HuH-7 (cell line): ENCODE results near the gene NKD1.

ENCODE experiments used
- DNase-seq: peaks from one replicate; pipeline ENCODE4 v3.0.0; 2011; ENCODE audit warnings: low spot score

NKD1 gene

DNA sequence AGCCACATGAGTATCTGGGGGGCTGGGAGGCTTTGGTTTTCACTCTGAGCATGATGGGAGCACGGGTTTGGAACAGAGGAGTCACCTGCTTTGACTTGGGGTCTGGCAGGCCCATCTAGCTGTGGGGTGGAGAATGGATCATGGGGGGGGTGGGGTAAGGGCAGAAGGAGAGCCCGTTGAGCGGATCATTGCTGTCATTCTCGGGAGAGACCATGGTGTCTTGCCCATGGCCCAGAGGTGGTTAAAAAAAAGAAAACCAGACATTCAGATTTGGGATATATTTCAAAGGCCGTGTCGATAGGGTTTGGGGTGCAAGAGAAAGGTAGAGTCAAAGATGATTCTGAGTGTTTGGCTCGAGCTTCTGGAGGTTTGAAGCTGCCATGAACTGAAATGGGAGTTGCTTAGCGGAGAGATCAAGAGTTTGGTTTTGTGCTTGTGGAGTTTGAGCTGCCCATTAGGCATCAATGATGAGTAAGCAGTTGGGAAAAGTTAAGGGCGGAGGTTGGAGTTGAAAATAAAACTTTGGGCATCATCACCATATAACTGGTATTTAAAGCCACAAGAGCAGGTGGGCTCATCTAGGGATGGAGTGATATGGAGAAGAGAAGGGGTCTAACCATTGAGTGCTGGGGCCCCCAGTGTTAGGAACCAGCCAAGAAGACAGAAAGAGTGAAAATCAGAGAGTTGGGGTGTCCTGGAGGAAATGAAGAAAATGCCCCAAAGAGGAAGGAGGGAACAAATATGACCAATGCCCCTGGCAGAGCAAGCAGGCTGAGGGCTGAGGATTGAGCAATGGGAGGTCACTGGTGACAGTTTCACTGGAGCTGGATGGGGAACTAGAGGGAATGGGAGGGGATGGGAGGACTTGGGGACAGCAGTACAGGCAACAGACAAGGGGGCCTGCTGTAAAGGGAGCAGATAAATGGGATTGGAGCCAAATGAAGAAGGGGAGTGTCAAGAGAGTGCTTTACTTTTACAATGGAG, 147.1 kb downstream of the NKD1 start:
- DNase-seq: no peak

DNA sequence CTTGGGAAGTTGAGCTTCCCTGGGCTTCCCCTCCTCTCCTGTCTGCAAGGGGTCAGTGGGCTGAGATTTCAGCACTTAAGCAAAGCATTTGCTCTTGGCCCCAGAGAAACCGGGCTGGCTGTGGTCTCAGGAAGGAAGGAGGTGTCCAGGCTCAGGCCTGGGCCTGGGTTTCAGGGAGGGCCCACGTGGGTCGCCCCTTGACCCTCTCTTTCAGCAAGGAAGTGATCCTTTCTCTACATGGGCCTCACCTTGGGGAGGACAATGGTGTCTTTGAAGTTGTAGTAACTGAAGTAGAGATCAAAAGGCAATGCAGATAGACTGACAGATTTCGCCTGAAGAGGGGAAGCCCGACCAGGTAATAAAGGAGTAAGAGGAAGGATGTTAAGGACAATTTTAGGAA, 147.9 kb downstream of the NKD1 start:
- DNase-seq: no peak

DNA sequence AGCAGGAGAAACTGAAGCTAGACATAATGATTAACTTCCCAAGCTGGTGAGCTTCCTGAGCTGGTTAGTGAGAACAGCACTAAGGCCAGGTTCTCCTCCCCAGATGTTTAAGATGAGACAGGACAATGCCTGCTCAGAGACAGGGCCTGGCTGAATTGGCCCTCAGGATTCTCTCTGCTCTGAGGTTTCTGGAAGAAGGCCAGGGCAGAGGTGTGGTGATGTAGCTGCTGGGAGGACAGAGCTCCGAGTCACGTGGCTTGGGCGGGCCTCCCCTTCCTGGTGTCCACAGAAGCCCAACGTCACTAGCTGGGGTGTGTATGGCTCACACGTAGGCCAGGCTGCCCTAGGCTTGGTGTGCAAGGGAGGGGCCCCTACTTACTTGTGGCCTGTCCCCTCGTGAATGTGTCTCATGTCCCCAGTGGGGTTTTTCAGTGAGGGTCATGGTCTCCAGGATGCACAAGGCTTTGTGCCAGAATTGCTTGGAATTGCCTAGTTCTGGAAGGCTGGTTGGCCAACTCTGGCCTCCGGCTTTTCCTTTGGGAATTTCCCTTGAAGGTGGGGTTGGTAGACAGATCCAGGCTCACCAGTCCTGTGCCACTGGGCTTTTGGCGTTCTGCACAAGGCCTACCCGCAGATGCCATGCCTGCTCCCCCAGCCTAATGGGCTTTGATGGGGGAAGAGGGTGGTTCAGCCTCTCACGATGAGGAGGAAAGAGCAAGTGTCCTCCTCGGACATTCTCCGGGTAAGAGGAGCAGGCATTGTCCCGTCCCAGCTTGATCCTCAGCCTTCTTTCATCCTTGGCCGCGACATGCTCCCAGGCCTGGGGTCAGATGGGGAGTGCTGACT, 148.6 kb downstream of the NKD1 start:
- DNase-seq: no peak

DNA sequence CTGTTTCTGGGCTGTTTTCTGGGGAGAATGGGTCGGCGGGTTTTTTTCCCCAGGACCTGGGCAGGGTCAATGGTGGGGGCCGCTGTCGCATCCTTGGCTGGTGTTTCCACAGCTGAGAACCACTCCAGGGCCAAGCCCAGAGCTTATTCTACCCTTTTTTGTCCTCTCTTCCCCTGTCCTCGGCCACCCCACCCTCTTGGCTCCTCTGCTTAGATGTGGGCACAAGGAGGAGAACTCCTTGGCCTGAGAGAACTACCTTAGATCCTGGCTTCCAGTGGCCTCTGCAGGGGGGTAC, 149.2 kb downstream of the NKD1 start:
- no peak for DNase-seq

DNA sequence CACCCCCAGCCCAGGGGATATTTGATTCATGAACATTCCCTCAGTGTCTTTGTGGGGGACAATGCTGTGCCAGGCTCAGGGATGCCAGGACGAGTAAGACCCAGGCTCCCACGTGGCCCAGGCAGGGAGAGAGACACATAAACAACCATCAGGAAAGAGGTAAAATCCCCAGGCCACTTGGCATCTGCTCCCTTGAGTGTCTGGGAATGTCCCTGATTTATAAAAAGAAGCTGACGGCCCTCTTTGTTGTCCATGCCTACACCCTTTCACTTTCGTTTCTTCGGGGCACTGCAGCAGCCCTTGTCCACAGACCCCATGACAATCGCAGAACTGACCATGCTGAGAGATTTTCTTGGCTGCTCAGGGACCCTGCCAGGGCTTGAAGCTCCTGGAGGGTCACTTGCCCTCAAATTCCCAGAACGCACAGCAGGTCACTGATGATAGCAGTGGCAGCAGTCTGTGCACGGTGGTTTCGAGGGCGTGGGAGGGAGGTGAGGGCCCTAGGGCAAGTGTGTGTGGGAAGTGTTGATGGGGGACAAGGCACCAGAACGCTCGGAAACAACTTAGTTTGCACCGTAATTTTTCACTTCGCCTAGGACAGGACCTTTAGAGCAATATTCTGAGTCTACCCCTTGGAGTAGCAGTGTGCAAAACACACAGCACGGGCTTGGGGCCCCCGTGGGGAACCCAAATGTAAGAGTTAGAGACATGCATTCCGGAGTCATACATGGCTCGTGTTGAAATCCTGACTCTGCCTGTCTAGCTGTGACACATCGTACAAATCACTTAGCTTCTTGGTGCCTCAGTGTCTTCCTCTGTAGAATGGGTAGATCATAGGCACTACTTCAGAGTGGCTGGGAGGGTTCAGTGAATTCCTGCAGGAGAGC, 149.9 kb downstream of the NKD1 start:
- no peak for DNase-seq
